Caki2 (cell line): ENCODE measurements around the gene YTHDC1. TPM values are rescaled to one million over a fixed set of nuclear protein-coding genes. Genes with fewer than 3 reads are reported as not detected.

Source experiments
- DNase-seq: peaks from one replicate; pipeline ENCODE4 v3.0.0-alpha.2; 2015; ENCODE audit warnings: low read depth
- in situ Hi-C: cut with HindIII; loops from 2 replicates; pipeline ENCODE4 v1.10.0; 2016; ENCODE audit warnings: low sequenced_read_pairs, low pct_unique_long_range_greater_than_20kb, mixed read lengths
- total RNA-seq: library from RNA; depleted of rRNA; stranded (reverse); fragments of >200 nt; shearing (Covaris generic); gene quantifications from 2 replicates; pipeline ENCODE4 v1.2.3, GENCODE V29; 2014; ENCODE audit warnings: low replicate concordance

YTHDC1 gene
- total RNA-seq, 1 experiment from 2014 or later, result 8.2 TPM

GRCh38 chr4:68361146-68361589, 11.3 kb upstream of the YTHDC1 start:
- in situ Hi-C loops, result no loop called here
- peak; percentile 58 for DNase-seq

GRCh38 chr4:68360231-68360968, 10.5 kb upstream of the YTHDC1 start:
- DNase-seq, result peak; percentile 31

GRCh38 chr4:68359508-68359907, 9.6 kb upstream of the YTHDC1 start:
- DNase-seq, result no peak
- in situ Hi-C loops, result no loop called here

More at GRCh38 chr4:68360231-68360968, 10.5 kb upstream of the YTHDC1 start:
- in situ Hi-C loops, result no loop called here

GRCh38 chr4:68358988-68359387, 9.1 kb upstream of the YTHDC1 start:
- DNase-seq, result no peak
- in situ Hi-C loops, result no loop called here

GRCh38 chr4:68352791-68353190, 2.9 kb upstream of the YTHDC1 start:
- in situ Hi-C loops, result no loop called here
- no peak for DNase-seq

GRCh38 chr4:68349279-68349648, 626 bp downstream of the YTHDC1 start:
- in situ Hi-C loops, result no loop called here
- DNase-seq, result no peak

- in situ Hi-C loops, result no loop called here
- DNase-seq, result no peak
Measured at GRCh38 chr4:68348577-68348976, 1.3 kb downstream of the YTHDC1 start.

- in situ Hi-C loops, result no loop called here
- DNase-seq, result no peak
Measured at GRCh38 chr4:68347845-68348244, 2.0 kb downstream of the YTHDC1 start.

- peak; percentile 27 for DNase-seq
- in situ Hi-C loops, result no loop called here
Measured at GRCh38 chr4:68346461-68346860, 3.4 kb downstream of the YTHDC1 start.

- in situ Hi-C loops, result no loop called here
- no peak for DNase-seq
Measured at GRCh38 chr4:68344785-68345184, 5.1 kb downstream of the YTHDC1 start.

- in situ Hi-C loops, result no loop called here
- DNase-seq, result no peak
Measured at GRCh38 chr4:68344049-68344448, 5.8 kb downstream of the YTHDC1 start.

GRCh38 chr4:68342134-68342533, 7.8 kb downstream of the YTHDC1 start:
- in situ Hi-C loops, result no loop called here

GRCh38 chr4:68338625-68339024, 11.3 kb downstream of the YTHDC1 start:
- in situ Hi-C loops, result no loop called here
- no peak for DNase-seq

More at GRCh38 chr4:68342134-68342533, 7.8 kb downstream of the YTHDC1 start:
- DNase-seq, result peak; percentile 31

GRCh38 chr4:68337522-68337921, 12.4 kb downstream of the YTHDC1 start:
- DNase-seq, result no peak
- in situ Hi-C loops, result no loop called here

GRCh38 chr4:68337004-68337403, 12.9 kb downstream of the YTHDC1 start:
- in situ Hi-C loops, result no loop called here

GRCh38 chr4:68336530-68336929, 13.4 kb downstream of the YTHDC1 start:
- DNase-seq, result no peak
- in situ Hi-C loops, result no loop called here

More at GRCh38 chr4:68337004-68337403, 12.9 kb downstream of the YTHDC1 start:
- no peak for DNase-seq

GRCh38 chr4:68326141-68326540, 23.7 kb downstream of the YTHDC1 start:
- DNase-seq, result no peak
- in situ Hi-C loops, result no loop called here

GRCh38 chr4:68324519-68325262, 25.2 kb downstream of the YTHDC1 start:
- in situ Hi-C loops, result no loop called here
- no peak for DNase-seq

GRCh38 chr4:68319040-68319439, 30.9 kb downstream of the YTHDC1 start:
- DNase-seq, result no peak
- in situ Hi-C loops, result no loop called here
